HPDE6-E6E7 (cell line): ENCODE data around the gene KRT7.
"Not testable (repeated sequence)": the region's sequence is repeated elsewhere in the genome, so short reads cannot be mapped to it uniquely, and the experiment has no call there.

Source experiments
- DNase-seq: peaks from one replicate; pipeline ENCODE4 v3.0.0; 2011; ENCODE audit warnings: missing footprints; ENCODE audit errors: extremely low spot score

KRT7 gene

DNA sequence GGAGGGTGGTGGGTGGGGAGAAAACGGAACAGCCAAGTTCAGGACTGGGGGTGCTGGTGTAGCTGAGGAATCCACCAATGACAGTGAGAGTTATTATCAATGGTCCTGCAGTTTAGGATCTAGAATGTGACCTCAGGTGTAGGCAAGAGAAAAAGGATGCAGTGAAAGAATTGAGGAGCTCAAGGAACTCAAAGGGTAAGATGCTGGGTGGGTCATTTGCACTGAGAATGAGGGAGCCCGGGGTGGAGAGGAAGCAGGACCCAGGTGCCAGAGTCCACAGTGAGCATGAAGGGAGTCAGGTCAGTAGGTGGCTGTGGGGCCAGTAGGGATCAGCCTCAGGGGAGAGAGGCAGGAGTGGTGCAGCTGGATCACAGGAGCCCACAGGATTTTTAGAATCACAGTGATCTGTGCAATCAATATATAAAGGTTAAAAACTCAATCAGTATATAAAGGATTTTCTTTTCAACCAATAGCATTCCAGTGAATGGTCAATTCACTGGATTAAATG is 3.2 kb upstream of the KRT7 start:
- no peak for DNase-seq

DNA sequence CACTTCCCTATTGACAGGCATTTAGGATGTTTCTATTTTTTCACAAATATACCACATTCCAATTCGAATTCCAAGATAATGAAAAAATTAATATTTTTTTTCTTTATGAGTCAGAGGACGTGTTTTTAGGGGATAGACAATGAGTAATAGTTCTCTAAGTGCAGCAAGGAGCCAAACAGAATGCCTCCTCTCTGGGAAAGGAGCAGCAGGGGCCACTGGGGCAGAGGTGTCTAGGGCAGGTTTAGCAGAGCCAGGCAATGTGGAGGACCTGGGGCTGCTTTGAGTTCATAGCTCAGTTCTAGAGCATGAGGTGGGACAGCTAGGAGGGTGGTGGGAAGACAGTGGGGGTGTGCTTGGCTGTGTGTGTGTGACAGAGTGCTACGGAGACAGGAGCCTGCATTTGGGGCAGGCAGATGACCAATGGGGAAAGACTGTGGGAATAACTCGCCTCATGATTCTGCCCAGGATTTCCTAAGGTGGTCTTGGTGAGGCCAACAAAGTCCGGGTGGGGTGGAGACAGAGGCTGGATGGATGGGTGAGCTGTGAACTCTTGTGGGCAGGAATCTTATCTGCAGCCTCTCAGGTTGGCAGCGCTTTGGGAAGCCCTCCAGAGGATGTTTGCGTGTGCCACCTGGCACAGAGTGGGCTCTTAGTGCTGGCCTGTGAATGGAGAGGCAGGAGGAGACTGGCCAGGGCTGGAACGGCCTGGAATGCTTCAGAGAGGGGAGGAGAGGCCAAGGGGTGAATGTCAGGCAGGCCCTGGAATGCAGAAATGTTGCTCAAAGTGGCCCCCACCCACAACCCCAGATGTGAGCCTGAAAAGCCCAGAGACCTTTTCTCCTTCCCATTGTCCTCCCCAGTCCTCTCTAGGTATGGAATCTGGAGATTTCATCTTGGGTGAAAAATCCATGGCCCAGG is 2.4 kb upstream of the KRT7 start:
- DNase-seq: no peak

- no peak for DNase-seq
Observed at GRCh38 chr12:52231305-52232202, 1.5 kb upstream of the KRT7 start.

GRCh38 chr12:52232203-52232673 is 805 bp upstream of the KRT7 start:
- no peak for DNase-seq

GRCh38 chr12:52233462-52234207 is 592 bp downstream of the KRT7 start:
- DNase-seq: no peak

DNA sequence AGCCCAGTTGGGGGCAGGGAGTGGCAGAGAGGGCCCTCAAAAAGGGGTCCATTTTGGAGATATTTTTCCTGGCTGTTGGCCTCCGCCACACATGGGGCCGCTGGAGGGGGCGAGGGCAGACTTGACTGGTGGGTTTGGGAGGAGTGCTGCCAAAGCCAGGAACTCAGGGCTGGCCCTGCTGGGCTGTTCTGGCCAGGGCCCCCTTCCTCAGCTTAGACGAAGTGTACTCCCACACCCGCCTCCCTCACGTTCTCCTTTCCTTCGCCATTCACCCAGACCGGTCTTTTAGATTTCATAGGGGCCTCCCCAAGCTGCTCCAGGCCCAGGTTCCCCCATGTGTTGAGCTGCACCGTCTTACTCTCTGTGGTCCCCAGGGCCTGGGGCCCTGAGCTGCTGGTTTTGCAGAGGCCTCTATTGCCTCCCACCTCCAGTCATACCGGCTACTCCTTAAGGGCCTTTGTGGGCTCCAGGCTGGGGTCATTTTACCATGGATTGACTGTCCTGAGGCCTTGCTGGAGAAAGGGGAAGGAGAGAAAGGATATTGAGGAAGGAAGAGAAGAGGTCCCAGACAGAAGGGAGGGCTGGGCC is 1.3 kb downstream of the KRT7 start:
- no peak for DNase-seq

DNA sequence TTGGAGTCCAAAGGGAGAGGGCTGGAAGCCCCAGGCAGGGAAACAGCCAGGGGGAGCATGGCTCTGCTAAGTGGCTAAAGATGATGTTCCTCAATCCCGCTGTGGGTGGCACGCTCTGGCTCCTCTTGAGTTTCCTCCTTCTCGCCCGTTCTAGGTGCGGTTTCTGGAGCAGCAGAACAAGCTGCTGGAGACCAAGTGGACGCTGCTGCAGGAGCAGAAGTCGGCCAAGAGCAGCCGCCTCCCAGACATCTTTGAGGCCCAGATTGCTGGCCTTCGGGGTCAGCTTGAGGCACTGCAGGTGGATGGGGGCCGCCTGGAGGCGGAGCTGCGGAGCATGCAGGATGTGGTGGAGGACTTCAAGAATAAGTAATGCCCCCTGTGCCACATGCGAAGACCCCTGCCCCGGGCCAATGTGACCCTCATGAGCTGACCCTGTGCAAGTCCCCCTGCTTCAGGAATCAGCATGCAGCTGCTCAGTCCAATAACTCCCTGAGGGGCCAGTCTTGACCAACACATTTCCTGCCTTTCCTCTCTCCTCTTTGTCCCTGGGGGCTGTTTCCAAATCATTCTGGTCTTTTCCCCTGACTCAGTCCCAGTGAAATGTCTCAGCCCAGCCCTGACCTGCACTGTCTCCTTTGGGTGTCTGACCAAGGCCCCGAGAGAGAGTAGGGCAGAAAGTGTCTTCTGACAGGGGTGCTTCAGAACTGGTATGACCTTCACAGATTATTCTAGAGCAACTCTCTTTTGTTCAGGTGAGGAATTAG is 2.1 kb downstream of the KRT7 start:
- DNase-seq: no peak

GRCh38 chr12:52235822-52236361 is 2.8 kb downstream of the KRT7 start:
- no peak for DNase-seq

DNA sequence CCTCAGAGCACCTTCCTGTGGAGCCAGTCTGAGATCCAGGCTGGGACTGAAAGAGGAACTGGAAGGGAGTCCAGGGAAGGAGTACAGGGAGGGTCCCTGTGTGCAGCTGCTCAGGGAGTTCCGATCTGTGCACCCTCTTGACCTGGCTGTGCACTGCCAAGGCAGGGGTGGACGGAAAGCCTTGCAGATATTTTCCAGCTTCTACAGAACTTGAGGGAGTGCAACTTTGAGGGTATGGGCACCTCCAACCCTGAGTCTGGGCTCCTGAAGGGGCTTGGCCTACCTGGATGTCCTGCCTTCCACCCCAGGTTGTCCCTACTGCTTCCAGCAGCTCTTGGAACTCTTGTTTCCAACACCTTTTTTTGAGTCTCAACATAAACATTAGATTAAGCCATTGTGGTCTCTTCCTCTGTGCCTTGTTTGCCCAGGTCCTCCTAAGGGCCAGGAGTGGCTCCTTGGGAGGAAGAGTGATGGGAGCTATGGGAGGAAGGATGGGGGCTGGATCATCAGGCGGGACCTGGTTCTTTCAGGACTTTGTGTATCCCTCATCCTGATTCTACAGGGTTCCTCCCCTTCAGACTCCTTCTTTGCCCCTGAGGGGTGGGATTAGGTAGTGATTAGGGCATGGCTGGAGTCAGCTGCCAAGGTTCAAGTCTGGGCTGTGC is 3.5 kb downstream of the KRT7 start:
- no peak for DNase-seq

DNA sequence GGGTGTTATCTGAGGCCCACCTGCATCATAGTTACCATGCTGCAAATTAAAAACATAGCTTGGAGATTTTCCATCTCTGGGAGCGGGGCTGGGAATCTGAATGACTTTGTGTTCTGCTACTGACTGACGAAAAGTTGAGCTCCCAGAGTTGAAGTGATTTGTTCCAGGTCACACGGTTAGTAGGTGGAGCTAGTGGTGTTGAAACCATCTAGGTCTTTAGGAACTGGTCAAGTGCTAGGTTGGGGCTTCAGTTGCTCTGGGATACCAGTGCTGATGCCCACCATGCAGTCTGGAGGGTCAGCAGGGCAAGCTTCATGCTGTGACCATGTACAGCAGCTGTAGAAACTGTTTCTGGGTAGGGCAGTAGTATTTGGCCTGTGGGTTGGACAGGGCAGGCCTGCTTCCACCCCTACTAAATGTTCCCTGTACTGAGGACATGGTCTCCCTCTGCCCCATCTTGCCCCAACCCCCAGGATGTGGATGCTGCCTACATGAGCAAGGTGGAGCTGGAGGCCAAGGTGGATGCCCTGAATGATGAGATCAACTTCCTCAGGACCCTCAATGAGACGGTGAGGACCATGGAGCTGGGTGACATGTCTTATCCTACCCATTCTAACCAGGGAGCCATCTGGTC is 5.3 kb downstream of the KRT7 start:
- DNase-seq: no peak

DNA sequence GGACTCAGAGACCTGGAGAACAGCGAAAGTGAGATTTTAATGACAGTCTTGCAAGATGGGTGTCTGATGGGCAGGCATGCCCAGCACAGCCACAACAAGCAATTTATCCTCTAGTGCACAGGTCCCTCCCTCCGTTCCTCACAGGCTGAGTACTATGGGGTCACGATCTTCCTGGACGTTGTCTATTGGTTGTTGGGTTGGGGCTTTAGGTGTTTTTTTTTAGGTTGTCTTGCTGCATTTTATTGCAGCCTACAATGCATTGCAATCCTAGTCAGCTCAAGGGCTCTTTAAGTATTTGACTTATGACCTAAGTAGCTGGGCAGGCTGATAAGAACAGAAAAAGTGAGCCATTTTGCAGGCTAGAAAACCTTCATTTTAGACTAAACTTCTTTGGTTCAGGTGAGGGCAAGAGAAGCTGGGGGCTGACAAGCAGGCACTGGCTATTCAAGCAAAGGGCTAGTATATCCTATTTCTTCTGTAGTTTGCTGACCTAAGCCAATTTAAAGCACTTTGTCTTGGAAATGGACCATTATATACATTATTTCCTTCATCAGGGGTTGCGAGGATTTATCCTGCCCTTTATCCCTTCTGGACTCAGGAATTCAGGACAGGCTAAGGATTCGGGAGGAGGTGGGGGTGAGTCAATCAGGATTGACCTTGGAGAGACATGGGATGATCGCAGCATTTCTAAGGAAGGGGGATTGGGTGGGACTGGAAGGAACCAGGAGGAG is 6.0 kb downstream of the KRT7 start:
- no peak for DNase-seq

DNA sequence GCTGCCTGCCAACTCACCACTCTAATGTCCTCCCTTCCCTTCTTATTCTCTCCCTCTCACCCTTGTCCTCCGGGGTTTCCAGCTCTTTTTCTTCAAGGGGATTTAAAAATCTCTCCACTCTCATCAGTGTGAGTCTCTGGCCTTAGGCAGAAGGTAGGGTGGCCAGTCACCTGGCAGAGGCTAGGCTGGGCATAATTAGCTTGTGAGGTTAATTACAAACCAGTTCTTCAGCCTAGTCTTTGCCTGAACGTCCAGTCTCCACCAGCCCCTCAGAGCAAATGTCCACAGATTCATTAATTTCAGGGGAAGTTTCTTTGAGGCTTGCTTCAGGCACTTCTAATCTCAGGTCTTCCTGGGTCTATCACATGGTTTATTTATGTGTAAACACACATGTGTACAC is 6.7 kb downstream of the KRT7 start:
- no peak for DNase-seq

GRCh38 chr12:52240247-52240646 is 7.2 kb downstream of the KRT7 start:
- not testable (repeated sequence) for DNase-seq

- no peak for DNase-seq
Observed at GRCh38 chr12:52241205-52241842, 8.3 kb downstream of the KRT7 start.

GRCh38 chr12:52242442-52243258 is 9.6 kb downstream of the KRT7 start:
- no peak for DNase-seq

- no peak for DNase-seq
Observed at GRCh38 chr12:52243259-52243855, 10.3 kb downstream of the KRT7 start.
